GM21717 (cell line): ENCODE data around the gene CCDC54.

Experiments used
- ATAC-seq: cut with Tn5 transposase; IDR thresholded peaks from one replicate; pipeline ENCODE4 v1.9.1; 2021; ENCODE audit warnings: mild to moderate bottlenecking, moderate library complexity; ENCODE audit not compliant: unreplicated experiment

The CCDC54 gene

DNA sequence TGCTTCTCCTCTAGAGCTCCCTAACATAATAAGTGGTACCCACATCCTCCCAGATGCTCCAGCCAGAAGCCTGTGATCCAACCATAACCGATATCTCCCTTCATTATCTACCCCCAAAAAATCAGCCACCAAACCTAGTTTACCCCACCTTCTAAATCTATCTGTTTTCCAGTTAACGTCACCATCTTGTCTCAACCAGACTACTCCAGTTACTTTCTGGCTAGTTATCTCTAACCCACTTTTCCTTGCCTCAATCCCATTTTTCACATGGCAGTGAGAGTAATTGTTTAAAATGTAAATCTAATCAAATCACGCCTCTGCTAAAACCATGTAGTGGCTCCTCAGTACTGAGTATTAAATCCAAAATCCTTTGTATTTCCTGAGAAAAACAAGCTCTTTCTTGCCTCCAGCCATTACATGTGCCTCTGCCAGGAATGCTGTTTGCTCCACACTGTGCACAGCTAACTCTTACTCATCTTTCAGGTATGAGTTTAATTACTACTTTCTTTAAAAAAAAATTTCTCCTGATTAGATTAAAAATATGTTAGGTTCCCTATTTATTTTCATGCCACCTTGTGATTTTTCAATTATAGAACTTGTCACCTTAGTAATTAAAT lies 15.4 kb downstream of the CCDC54 start:
- ATAC-seq, result no peak

DNA sequence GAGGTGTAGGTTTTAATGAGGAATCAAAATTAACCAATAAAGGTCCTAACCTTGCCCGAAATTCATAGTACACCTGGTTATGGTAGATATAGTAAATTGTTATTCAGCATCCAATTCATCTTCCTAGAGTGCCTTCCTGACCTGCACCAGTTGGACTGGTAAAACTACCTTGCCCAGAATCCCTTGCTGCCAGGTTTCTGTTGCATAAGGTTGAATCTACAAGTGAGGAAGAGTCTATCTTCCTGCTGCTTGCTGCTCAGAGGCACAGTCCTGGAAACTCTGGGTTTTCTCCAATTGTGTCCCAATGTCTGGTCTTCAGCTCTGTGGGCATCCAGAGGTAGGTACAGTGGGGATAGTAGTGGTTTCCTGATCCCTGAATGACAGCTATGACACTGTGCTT lies 17.3 kb downstream of the CCDC54 start:
- ATAC-seq, result no peak

DNA sequence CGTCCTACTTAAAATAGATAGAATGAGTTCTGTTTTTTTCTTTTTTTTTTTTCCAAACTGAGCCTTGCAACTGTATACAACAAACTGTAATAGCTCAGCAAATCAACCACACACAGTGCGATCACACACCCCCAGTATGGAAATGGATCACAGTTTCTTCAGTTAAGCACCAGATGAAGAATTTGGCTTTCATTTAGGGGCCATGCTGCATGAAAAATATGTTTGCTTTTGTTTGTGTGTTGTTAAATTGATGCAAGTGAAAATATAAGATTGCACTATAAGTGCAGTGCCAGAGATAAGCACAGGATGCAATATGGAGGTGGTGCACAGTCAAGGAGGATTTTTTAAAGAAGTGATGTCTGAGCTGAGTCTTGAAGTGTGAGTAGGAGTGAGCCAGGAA lies 17.8 kb downstream of the CCDC54 start:
- ATAC-seq, result no peak

DNA sequence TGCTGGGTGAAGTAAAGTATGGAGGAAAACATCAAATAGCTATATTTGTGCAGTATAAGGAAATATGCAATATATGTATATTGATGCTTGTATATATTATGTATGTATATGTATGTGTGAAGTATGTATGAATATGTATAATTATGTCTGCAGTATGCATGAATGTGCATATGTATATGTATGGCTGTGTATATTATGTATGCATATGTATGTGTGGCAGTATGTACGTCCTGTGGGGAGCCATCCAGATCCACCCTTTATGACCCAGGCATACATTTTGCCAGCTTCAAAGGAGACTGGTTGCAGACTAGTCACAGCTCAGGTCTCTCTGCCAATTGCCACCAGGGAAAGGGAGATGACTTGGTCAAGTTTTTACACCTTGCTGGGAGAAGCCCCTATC lies 24.1 kb downstream of the CCDC54 start:
- no peak for ATAC-seq

DNA sequence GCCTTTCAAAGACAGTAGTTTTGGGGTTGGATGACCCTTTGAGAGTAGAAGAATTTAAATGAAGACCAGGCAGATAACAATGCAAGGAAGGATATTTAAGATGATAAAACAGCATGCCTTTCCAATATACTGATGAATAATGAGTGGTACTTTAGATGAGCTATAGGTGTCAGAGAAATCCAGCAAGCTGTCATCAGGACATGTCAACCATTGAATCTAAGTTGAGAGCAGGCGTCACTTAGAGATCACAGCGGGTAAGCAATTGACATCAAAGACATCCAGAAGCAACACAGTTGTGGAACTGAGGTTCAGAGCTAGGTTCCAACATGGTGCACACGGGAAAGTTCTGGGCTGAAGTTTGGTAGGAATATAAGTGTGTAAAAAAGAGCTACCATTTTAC lies 25.0 kb downstream of the CCDC54 start:
- no peak for ATAC-seq

DNA sequence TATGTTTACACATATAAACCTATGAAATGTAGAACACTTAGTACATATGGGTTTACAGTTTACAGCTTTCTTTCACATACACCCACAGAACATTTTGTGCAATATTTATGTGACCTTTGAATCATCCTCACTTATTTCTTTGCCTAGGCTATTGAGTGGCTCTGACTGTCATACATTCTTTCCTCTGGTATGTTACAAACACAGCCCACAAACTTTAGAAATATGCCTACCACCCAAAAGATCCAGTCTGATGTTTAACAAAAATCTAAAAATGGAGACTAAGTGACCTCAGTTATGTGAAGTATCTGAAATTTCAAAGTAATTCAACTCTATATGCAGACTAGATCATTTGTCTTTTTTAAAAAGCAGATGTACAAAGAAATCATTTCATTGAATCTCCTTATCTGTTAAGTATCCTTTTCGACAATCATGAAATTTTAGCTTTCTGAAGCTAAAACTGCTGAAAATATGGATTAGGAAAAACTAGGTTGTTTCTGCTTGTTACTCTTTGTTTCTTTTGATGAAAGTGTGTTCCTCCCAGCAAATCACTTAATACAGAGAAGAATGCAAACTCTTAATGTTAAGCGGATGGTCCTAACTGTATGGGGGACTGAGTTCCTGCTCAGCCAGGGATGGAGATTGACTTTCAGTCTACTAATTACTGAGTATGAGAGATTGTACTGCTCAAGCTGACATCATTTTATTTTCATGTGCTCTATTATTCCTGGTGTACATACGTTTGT lies 27.7 kb downstream of the CCDC54 start:
- ATAC-seq, result no peak

DNA sequence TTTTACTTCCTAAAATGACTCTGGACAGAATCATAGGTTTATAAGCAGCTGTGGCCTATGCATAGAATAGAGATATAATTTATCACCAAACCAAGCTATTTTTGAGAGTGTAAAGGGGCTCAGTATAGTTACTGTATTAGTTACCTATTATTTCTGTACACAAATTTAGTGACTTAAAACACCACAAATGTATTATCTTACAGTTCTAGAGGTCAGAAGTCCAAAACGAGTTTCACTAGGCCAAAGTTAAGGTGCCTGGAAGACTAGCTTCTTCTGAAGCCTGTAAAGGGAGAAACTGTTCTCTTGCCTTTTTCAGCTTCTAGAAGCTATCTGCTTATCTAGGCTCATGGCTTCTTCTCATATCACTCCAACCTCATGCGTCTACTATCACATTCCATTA lies 30.1 kb downstream of the CCDC54 start:
- no peak for ATAC-seq

DNA sequence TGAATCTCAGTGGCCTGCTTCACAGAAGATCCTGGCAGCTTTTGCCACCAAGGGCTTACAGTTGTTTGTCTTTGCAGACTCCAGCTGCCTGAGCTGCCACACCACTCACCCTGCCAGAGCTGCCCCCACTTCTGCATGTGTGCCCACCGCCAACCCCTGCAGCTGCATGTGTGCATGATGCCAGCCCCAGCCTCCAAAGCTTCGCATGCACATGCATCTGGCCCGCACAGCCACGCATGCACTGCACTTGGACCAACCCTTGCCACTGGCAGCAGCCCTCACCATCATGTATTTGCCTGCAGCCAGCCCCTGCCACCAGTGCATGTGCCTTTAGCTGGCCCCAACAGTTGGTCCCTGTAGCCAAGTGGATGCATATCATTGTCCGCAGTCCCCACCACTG lies 31.3 kb downstream of the CCDC54 start:
- ATAC-seq, result no peak

DNA sequence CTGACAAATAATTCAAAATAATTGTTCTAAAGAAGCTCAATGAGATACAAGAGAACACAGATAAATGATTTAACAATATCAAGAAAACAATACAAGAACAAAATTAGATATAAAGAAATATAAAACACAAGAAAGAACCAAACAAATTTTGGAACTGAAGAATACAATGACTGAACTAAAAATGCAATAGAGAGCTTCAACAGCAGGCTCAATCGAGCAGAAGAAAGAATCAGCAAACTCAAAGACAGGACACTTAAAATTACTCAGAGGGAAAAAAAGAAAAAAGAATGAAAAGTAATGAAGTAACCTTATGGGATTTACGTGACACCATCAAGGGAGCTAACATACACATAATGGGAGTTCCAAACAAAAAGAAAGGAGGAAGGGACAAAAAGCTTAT lies 32.1 kb downstream of the CCDC54 start:
- ATAC-seq, result no peak

DNA sequence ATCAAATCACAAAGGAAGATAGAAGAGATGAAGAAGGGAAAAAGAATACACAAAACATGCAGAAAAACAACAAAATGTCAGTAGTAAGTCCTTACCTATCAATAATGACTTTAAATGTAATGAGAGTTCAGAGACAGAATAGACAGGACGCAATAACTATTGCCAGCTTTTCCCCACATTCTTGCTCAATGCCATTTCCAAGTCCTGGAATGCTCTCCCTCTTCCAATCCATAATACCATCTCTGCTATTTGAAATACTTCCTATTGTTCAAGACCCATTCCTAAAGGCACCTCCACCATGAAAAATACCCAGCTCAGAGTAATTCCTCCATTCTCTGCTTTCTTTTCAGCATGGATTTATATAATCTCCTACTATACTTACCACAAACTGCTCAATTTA lies 33.4 kb downstream of the CCDC54 start:
- no peak for ATAC-seq

DNA sequence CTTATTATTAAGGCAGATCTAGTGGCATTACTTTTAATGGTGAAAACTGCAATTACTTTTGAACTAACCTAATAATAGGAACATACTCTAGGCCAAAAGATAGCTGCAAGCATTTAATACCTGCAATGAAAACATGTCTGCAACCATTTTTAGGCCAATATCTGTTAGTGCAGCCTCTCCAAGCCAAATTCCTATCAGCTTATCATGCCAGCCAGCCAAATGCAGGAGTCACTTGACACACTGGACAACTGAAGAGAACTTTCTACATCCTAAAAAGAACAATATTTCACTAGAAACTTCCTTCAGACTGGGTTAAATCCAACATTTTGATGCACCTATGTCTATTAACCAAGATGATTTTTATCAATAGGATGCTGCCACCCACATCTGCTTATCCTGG lies 33.8 kb downstream of the CCDC54 start:
- ATAC-seq, result no peak

DNA sequence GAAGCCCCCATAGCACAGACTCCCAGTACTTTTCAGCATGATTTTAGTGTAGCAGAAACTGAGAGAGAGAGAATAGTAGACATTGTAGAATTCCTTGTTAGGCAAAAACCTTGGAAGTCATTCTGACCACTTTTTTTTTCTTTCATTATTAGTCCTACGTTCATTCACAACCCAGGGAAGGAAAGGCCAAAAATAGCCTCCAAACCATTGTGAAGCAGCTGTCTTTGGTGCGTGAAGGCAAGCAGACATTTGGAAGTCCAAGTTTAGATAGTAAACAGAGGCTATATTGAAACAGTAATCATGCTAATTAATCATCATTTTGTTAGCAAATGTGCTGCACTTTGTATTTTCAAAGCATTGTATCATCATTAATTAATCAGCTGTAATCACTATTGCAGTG lies 34.5 kb downstream of the CCDC54 start:
- ATAC-seq, result no peak

DNA sequence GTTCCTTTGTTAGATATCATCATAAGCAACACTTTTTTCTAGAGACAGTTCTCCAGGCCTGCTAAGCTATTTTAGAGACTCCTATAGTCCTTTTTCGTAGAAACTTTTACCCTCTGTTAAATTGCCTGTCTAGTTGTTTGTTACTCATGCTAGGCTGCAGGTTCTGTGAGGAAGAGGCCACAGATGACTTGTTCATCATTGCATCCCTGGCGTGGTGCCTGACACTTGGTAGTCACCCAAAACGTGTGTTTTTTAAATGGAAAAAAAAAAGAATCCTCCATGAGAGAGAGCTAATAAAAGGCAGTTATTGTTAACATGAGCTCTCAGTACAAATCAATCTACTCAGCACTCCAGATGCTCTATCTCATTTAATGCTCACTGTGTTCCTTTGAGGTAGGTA lies 35.1 kb downstream of the CCDC54 start:
- no peak for ATAC-seq

DNA sequence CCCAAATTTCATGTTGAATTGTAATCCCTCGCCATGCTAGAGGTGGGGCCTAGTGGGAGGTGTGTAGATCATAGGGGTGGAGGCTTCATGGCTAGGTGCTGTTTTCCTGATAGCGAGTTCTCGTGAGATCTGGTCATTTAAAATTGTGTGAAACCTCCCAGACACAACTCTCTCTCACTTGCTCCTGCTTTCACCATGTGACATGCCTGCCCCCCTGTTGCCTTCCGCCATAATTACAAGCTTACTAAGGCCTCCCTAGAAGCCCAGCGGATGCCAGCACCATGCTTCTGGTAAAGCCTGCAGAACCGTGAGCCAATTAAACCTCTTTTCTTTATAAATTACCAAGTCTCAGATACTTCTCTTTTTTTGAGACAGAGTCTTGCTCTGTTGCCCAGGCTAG lies 36.0 kb downstream of the CCDC54 start:
- ATAC-seq, result no peak

DNA sequence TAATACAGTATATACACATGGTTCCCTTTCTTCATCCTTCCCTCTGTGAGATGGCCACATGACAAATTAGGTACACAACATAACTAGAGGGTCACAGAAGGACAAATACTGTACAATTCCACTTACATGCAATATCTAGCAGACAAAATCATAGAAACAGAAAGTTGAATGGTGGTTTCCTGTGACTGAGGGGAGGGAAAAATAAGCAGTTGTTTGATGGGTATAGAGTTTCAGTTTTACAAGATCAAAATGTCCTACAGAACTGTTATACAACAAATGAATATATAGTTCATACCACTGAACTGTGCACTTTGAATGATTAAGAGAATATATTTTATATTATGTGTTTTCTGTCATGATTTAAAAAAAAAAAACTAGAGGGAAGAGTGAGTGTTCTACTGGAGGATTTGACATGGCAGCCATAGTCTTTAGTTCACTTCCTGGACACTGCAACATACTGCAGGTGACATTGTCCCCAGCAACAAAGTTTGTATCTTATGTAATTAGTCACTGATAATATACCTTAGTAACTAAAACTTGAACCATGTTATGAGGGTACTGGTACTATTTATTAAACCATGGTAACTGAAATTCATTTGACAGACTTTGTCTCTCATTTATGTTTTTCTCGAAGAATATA lies 37.2 kb downstream of the CCDC54 start:
- peak; percentile 89 for ATAC-seq

DNA sequence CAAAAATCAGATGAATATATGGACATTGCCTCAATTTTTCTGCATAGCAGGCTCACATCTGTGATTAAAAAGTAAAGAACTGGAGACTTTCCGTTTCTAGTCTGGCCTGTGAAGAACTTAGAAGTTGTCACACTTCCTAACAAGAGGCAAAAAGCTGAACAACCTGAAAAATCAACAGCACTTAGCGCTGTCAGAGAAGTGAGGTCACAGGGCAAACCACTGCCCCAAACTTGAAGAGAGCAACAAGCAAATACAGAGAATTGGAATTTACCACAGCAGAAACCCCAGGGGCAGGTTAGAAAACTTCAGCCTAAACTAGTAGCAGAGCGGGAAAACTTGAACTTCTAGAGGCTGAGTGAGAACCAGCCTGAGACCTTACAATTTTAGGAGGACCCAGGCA lies 38.9 kb downstream of the CCDC54 start:
- ATAC-seq, result no peak

DNA sequence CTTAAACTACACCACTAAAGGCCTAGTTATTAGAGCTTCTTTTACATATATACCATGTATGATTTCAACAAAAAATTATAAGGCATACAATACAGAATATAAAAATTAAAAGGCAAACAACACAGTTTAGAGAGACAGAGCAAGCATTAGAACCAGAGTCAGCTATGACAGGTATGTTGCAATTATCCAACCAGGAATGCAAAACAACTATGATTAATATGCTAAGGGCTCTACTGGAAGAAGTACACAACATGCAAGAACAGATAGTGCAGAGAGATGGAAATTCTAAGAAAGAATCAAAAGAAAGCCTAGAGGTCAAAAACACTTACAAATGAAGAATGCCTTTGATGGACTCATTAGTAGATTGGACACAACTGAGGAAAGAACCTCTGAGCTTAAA lies 39.6 kb downstream of the CCDC54 start:
- no peak for ATAC-seq

DNA sequence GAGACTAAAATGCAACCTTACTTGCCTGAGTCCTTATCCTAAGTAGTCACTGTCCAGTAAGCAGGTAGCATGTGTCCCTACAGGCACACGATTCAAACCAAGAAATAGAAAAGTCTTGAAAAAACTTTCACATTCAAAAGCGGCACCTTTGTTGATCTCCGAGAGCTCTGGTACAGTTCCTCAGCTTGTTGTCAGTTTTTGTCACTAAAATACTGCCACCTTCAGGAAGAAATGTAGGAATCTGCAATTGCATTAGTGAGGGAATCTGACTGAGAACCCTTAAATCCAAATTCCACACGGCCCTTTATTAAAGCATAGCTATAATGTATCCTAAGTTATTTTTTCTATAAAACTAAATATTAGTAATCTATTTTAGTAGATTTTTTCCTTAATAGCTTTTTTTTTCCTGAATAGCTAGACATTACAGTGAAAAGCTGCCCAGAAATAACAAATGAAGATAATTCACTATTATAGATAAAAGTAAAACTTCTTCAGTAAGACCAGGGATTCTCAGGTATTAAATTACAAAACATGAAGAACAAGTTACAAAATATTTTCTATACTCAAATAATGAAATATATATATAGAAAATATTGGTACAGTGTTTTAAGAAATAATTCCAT lies 44.0 kb downstream of the CCDC54 start:
- ATAC-seq, result peak; percentile 76

DNA sequence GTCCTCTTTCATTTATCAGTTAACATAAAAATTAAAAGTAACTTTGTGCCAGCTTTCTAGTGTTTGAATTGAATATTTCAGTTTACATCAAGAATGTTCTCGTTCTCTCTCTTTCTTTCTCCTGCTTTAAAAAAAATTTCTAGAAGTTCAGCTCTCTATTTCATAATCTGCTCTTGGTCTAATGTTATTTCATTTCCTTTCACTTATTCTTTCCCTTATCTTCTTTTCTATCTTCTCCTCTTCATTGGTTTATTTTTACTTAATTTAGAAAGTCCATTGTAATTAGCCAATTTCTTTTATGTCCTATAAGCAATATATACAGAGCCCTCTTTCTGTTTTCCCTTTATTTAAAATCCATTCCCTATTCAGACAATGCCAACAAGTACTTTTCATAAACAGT lies 44.6 kb downstream of the CCDC54 start:
- ATAC-seq, result no peak

DNA sequence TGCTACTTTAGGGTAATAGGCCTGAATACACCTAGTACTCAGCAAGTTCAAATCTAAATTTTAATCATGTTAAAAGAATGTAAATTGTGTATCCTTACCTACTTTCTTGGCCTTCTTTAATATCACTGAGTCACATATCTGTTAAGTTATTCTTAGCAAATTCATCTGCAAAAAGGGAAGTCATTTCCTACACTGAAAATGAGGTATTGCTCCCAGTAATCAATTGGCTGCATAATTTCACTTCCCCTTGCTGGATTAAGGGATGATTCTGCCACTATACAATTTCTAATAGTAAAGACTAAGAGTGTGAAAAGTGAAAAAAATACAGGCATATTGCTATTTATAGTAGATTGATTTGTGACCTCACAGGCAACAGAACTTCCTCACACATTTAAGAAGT lies 47.8 kb downstream of the CCDC54 start:
- ATAC-seq, result no peak

DNA sequence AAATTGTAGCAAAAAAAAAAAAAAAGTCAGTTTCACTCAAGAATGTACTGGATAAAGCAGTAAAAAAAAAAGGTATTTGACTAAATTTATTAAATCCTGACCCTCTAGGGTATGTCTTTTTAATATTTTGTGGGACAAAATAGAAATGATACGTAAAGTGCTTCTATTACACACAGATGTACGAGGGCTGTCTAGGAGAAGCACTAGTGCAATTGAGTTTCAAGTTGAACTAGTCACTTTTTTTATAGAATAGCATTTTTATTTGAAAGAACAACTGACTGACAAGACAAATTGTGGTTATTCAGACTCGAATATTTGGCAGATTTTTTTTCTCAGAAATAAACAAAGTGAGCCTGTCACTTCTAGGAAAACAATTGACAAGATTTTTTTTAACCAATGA lies 49.0 kb downstream of the CCDC54 start:
- ATAC-seq, result no peak
